Fibroblast of skin of right quadriceps (primary cell): ENCODE measurements around the gene AKT2.

Source experiments
- DNase-seq: peaks from one replicate; pipeline ENCODE4 v3.0.0-alpha.2; 2013

AKT2 gene

GRCh38 chr19:40216013-40216776 is 69.0 kb downstream of the AKT2 start:
- no peak for DNase-seq

GRCh38 chr19:40214936-40215335 is 70.2 kb downstream of the AKT2 start:
- no peak for DNase-seq

- DNase-seq = no peak
These were observed 71.1 kb downstream of the AKT2 start for GRCh38 chr19:40213882-40214570.

- no peak for DNase-seq
These were observed 71.8 kb downstream of the AKT2 start for GRCh38 chr19:40213251-40213829.

GRCh38 chr19:40210889-40211288 is 74.3 kb downstream of the AKT2 start:
- DNase-seq = no peak

- DNase-seq = no peak
These were observed 76.5 kb downstream of the AKT2 start for GRCh38 chr19:40208602-40209001.

- DNase-seq = no peak
These were observed 79.4 kb downstream of the AKT2 start for GRCh38 chr19:40205760-40206159.

- no peak for DNase-seq
These were observed 80.8 kb downstream of the AKT2 start for GRCh38 chr19:40204381-40204780.

GRCh38 chr19:40200341-40201099 is 84.6 kb downstream of the AKT2 start:
- DNase-seq = no peak

GRCh38 chr19:40198272-40198990 is 86.7 kb downstream of the AKT2 start:
- no peak for DNase-seq

GRCh38 chr19:40193587-40193849 is 91.6 kb downstream of the AKT2 start:
- DNase-seq = no peak

- DNase-seq = no peak
These were observed 92.2 kb downstream of the AKT2 start for GRCh38 chr19:40192758-40193586.

GRCh38 chr19:40191836-40192646 is 93.1 kb downstream of the AKT2 start:
- no peak for DNase-seq

- peak; percentile 75 for DNase-seq
These were observed 94.0 kb downstream of the AKT2 start, which contains the start of gene MAP3K10 for GRCh38 chr19:40190891-40191835. Gene MAP3K10, plus strand, starts transcription at chr19:40191426. Its CDS starts 606 bp downstream, at chr19:40192032.

- no peak for DNase-seq
These were observed 100.9 kb downstream of the AKT2 start for GRCh38 chr19:40184273-40184672.
